Natural killer cell treated with Interleukin-12 subunit alpha and Interleukin-12 subunit beta and Interleukin-15 and Interleukin-18, amount 100 ng/mL, for 72 hours (primary cell): ENCODE measurements around the gene NPFFR1. TPM values are rescaled to one million over a fixed set of nuclear protein-coding genes. Genes with fewer than 3 reads are reported as not detected.

ENCODE experiments used
- ATAC-seq, 2 donors: fragments of 150-1000 bp; cut with Tn5 transposase in 1 of 2; sonication (Bioruptor Pico), chemical (Tn5 transposase) in 1 of 2; 2 replicates each; pipeline ENCODE4 v1.10.0; 2021
- DNase-seq: peaks from one replicate; pipeline ENCODE4 v3.0.0; 2022; ENCODE audit warnings: low spot score
- H3K27ac Mint-ChIP-seq, 2 donors: 1 replicate in 1 of 2; 2 replicates in 1 of 2; pipeline ENCODE4 v1.8.0; 2022; ENCODE audit warnings: mixed read lengths in 2 of 2, mild to moderate bottlenecking in 1 of 2, moderate library complexity in 1 of 2
- H3K27me3 Mint-ChIP-seq, 2 donors: 1 replicate in 1 of 2; 2 replicates in 1 of 2; pipeline ENCODE4 v1.8.0; 2022; ENCODE audit warnings: mixed read lengths in 2 of 2
- H3K36me3 Mint-ChIP-seq: one replicate; pipeline ENCODE4 v1.8.0; 2022; ENCODE audit warnings: mixed read lengths
- H3K4me1 Mint-ChIP-seq, 2 donors: 1 replicate in 1 of 2; 2 replicates in 1 of 2; pipeline ENCODE4 v1.8.0; 2022; ENCODE audit warnings: low read depth in 2 of 2, mixed read lengths in 2 of 2, mild to moderate bottlenecking in 1 of 2
- H3K4me3 Mint-ChIP-seq: one replicate; pipeline ENCODE4 v1.8.0; 2022; ENCODE audit warnings: mixed read lengths
- H3K9me3 Mint-ChIP-seq: 2 replicates; pipeline ENCODE4 v1.8.0; 2022; ENCODE audit warnings: mixed read lengths
- total RNA-seq, 2 donors: library from RNA; stranded (reverse); gene quantifications; one replicate each; pipeline ENCODE4 v1.2.3, GENCODE V29; 2022

The NPFFR1 gene
- under 1 TPM in 1 of 2 donors, not detected in 1; 0.02 TPM for total RNA-seq

- Mint-ChIP-seq H3K4me3 (no peak within 1 kb of the TSS), H3K4me1 (no peaks in the 10 kb centered on the region), H3K36me3 (peaks cover 5% of the 10 kb centered on the region), H3K27me3 (peaks cover 44 to 73% of the 10 kb centered on the region in 2 donors), H3K27ac (no peak within 1 kb of the TSS), H3K9me3 (no peaks in the 10 kb centered on the region)
- ATAC-seq (peak; percentile 45 to 46), DNase-seq (no peak)
Observed at GRCh38 chr10:70283445-70284399, at the start of gene NPFFR1. NPFFR1 (minus strand) TSS chr10:70284004; CDS start chr10:70283676, 328 bp downstream.

- DNase-seq (peak; percentile 39), ATAC-seq (no peak)
- H3K27me3 Mint-ChIP-seq, result no peaks in the 10 kb centered on the region
- no peak overlapping the region for H3K27ac Mint-ChIP-seq
- peaks cover 32 to 33% of the 10 kb centered on the region in 2 donors for H3K4me1 Mint-ChIP-seq
- H3K9me3 Mint-ChIP-seq, result no peaks in the 10 kb centered on the region
- H3K36me3 Mint-ChIP-seq, result no peaks in the 10 kb centered on the region
- H3K4me3 Mint-ChIP-seq, result no peak overlapping the region
Observed at GRCh38 chr10:70333268-70333667, 49.5 kb upstream of the NPFFR1 start.

GRCh38 chr10:70331486-70332268 lies 47.9 kb upstream of the NPFFR1 start:
- H3K9me3 Mint-ChIP-seq, result no peaks in the 10 kb centered on the region
- peak overlapping the region; percentile 29 to 79 for H3K27ac Mint-ChIP-seq
- ATAC-seq (peak; percentile 47 to 56), DNase-seq (peak; percentile 59)
- peak overlapping the region; percentile 19 for H3K4me3 Mint-ChIP-seq
- no peaks in the 10 kb centered on the region for H3K36me3 Mint-ChIP-seq
- peaks cover 27 to 32% of the 10 kb centered on the region in 2 donors for H3K4me1 Mint-ChIP-seq
- no peaks in the 10 kb centered on the region for H3K27me3 Mint-ChIP-seq

GRCh38 chr10:70331160-70331485 lies 47.3 kb upstream of the NPFFR1 start:
- DNase-seq (no peak), ATAC-seq (no peak)
- H3K9me3 Mint-ChIP-seq, result no peaks in the 10 kb centered on the region
- no peak overlapping the region for H3K4me3 Mint-ChIP-seq
- H3K27ac Mint-ChIP-seq, result peak overlapping the region; percentile 29 to 79
- H3K27me3 Mint-ChIP-seq, result no peaks in the 10 kb centered on the region
- peaks cover 27 to 33% of the 10 kb centered on the region in 2 donors for H3K4me1 Mint-ChIP-seq
- H3K36me3 Mint-ChIP-seq, result no peaks in the 10 kb centered on the region

GRCh38 chr10:70330671-70331070 lies 46.9 kb upstream of the NPFFR1 start:
- H3K27me3 Mint-ChIP-seq, result no peaks in the 10 kb centered on the region
- no peak overlapping the region for H3K4me3 Mint-ChIP-seq
- peaks cover 27 to 37% of the 10 kb centered on the region in 2 donors for H3K4me1 Mint-ChIP-seq
- H3K27ac Mint-ChIP-seq, result peak overlapping the region in 1 of 2 donors; percentile 79
- no peaks in the 10 kb centered on the region for H3K9me3 Mint-ChIP-seq
- DNase-seq (no peak), ATAC-seq (no peak)
- no peaks in the 10 kb centered on the region for H3K36me3 Mint-ChIP-seq

- peaks cover 27 to 49% of the 10 kb centered on the region in 2 donors for H3K4me1 Mint-ChIP-seq
- H3K36me3 Mint-ChIP-seq, result no peaks in the 10 kb centered on the region
- no peaks in the 10 kb centered on the region for H3K9me3 Mint-ChIP-seq
- no peak for DNase-seq
- peak overlapping the region; percentile 28 for H3K4me3 Mint-ChIP-seq
- H3K27me3 Mint-ChIP-seq, result no peaks in the 10 kb centered on the region
- no peak for ATAC-seq
- no peak overlapping the region for H3K27ac Mint-ChIP-seq
Observed at GRCh38 chr10:70328967-70329366, 45.2 kb upstream of the NPFFR1 start.

GRCh38 chr10:70328018-70328417 lies 44.2 kb upstream of the NPFFR1 start:
- Mint-ChIP-seq H3K27ac (peak overlapping the region in 1 of 2 donors; percentile 51), H3K4me3 (no peak overlapping the region), H3K9me3 (no peaks in the 10 kb centered on the region), H3K36me3 (no peaks in the 10 kb centered on the region), H3K27me3 (no peaks in the 10 kb centered on the region), H3K4me1 (peaks cover 36 to 59% of the 10 kb centered on the region in 2 donors)
- DNase-seq (no peak), ATAC-seq (no peak)

GRCh38 chr10:70324951-70325781 lies 41.4 kb upstream of the NPFFR1 start:
- DNase-seq (no peak), ATAC-seq (no peak)
- Mint-ChIP-seq H3K27ac (peak overlapping the region in 1 of 2 donors; percentile 90), H3K27me3 (no peaks in the 10 kb centered on the region), H3K4me3 (no peak overlapping the region), H3K4me1 (peaks cover 22 to 50% of the 10 kb centered on the region in 2 donors), H3K9me3 (no peaks in the 10 kb centered on the region), H3K36me3 (no peaks in the 10 kb centered on the region)

GRCh38 chr10:70324339-70324861 lies 40.6 kb upstream of the NPFFR1 start:
- Mint-ChIP-seq H3K9me3 (no peaks in the 10 kb centered on the region), H3K36me3 (no peaks in the 10 kb centered on the region), H3K4me1 (peaks cover 18 to 50% of the 10 kb centered on the region in 2 donors), H3K27me3 (no peaks in the 10 kb centered on the region), H3K27ac (peak overlapping the region; percentile 88 to 90), H3K4me3 (no peak overlapping the region)
- ATAC-seq, result peak; percentile 53 to 72
- DNase-seq, result peak; percentile 64

GRCh38 chr10:70323697-70324338 lies 40.0 kb upstream of the NPFFR1 start:
- no peak for DNase-seq
- no peaks in the 10 kb centered on the region for H3K9me3 Mint-ChIP-seq
- peak overlapping the region; percentile 88 to 90 for H3K27ac Mint-ChIP-seq
- peak overlapping the region; percentile 73 for H3K4me3 Mint-ChIP-seq
- no peaks in the 10 kb centered on the region for H3K36me3 Mint-ChIP-seq
- H3K4me1 Mint-ChIP-seq, result peaks cover 15 to 45% of the 10 kb centered on the region in 2 donors
- ATAC-seq, result peak in 1 of 2 donors; percentile 15
- H3K27me3 Mint-ChIP-seq, result no peaks in the 10 kb centered on the region

- Mint-ChIP-seq H3K4me1 (peaks cover 13 to 43% of the 10 kb centered on the region in 2 donors), H3K9me3 (no peaks in the 10 kb centered on the region), H3K4me3 (peak overlapping the region; percentile 73), H3K36me3 (no peaks in the 10 kb centered on the region), H3K27me3 (no peaks in the 10 kb centered on the region), H3K27ac (peak overlapping the region; percentile 88 to 90)
- DNase-seq, result no peak
- ATAC-seq, result peak; percentile 67 to 68
Observed at GRCh38 chr10:70323138-70323696, 39.4 kb upstream of the NPFFR1 start.
